Panc1 (cell line): ENCODE measurements around the gene ANO9. TPM values are rescaled to one million over a fixed set of nuclear protein-coding genes. Genes with fewer than 3 reads are reported as not detected.
"Not testable (repeated sequence)": the region's sequence is repeated elsewhere in the genome, so short reads cannot be mapped to it uniquely, and the experiment has no call there.

ENCODE experiments used
- ATAC-seq: fragments of 200-7000 bp; cut with Tn5 transposase; 2 replicates; pipeline ENCODE4 v1.9.1; 2020; ENCODE audit warnings: mild to moderate bottlenecking, moderate library complexity
- BruUV-seq: library from RNA; stranded (reverse); fragments of 400-500 nt; replicated peaks from 2 replicates; lab custom pipeline; 2021; lab: Mats Ljungman, UMichigan
- CTCF ChIA-PET: fragments of 300-600 bp; sonication (Branson Sonifier 250); formaldehyde crosslinking; loops from one replicate; lab custom pipeline; 2022; ENCODE audit warnings: antibody characterized with exemption; lab: Charles Lee
- POLR2A ChIA-PET: fragments of 300-600 bp; sonication (Branson Sonifier 250); formaldehyde crosslinking; loops from one replicate; lab custom pipeline; 2022; ENCODE audit warnings: antibody characterized with exemption; lab: Charles Lee
- DNase-seq: peaks from one replicate; pipeline ENCODE4 v3.0.0-alpha.2; 2010; ENCODE audit warnings: low read depth, low spot score
- H3K27ac ChIP-seq: 2 replicates; pipeline ENCODE4 v1.5.1; 2011; ENCODE audit warnings: mild to moderate bottlenecking, low read length, inconsistent platforms
- H3K27me3 ChIP-seq: fragments of 200-500 bp; sonication (Bioruptor generic); 2 replicates; pipeline ENCODE4 v1.6.0; 2014; ENCODE audit warnings: low read length, inconsistent platforms; ENCODE audit not compliant: control insufficient read depth, insufficient read depth
- H3K36me3 ChIP-seq: fragments of 200-500 bp; sonication (Bioruptor generic); 2 replicates; pipeline ENCODE4 v1.5.1; 2014; ENCODE audit warnings: inconsistent platforms, mild to moderate bottlenecking, low read length, moderate library complexity; ENCODE audit not compliant: control insufficient read depth, insufficient read depth
- H3K4me1 ChIP-seq: 2 replicates; pipeline ENCODE4 v1.5.1; 2011; ENCODE audit warnings: inconsistent platforms, mild to moderate bottlenecking, low read length, moderate library complexity; ENCODE audit not compliant: control insufficient read depth, insufficient read depth
- H3K4me3 ChIP-seq, 2 experiments: 2 replicates each; pipeline ENCODE4 v1.5.1; 2011 to 2012; ENCODE audit warnings: low read depth in 2 of 2, low read length in 2 of 2, mild to moderate bottlenecking in 2 of 2, inconsistent platforms in 1 of 2, moderate library complexity in 1 of 2
- H3K9me3 ChIP-seq: fragments of 200-500 bp; sonication (Bioruptor generic); 2 replicates; pipeline ENCODE4 v1.5.1; 2014; ENCODE audit warnings: low read depth, mild to moderate bottlenecking, inconsistent platforms, low read length, moderate library complexity; ENCODE audit not compliant: control insufficient read depth, insufficient read depth
- CTCF ChIP-seq: fragments of 450-650 bp; IDR thresholded peaks from 2 replicates; pipeline ENCODE4 v1.5.1; 2017; ENCODE audit warnings: mild to moderate bottlenecking
- POLR2AphosphoS5 ChIP-seq: IDR thresholded peaks from 2 replicates; pipeline ENCODE4 v1.6.1; 2012; ENCODE audit warnings: mild to moderate bottlenecking, low read depth, low read length, moderate library complexity
- REST ChIP-seq, 2 experiments: IDR thresholded peaks; 2 replicates each; pipeline ENCODE4 v1.6.1; 2011 to 2012; ENCODE audit warnings: low read depth in 2 of 2, control low read depth in 1 of 2, low read length in 1 of 2, mild to moderate bottlenecking in 1 of 2, moderate library complexity in 1 of 2; ENCODE audit not compliant: insufficient read depth in 1 of 2
- SIN3A ChIP-seq: IDR thresholded peaks from 2 replicates; pipeline ENCODE4 v1.6.1; 2012; ENCODE audit warnings: low read depth, mild to moderate bottlenecking, low read length, moderate library complexity, borderline replicate concordance; ENCODE audit not compliant: insufficient read depth
- TCF7L2 ChIP-seq: IDR thresholded peaks from 2 replicates; pipeline ENCODE4 v1.6.1; 2011; ENCODE audit warnings: mild to moderate bottlenecking, low read depth, low read length, inconsistent platforms
- in situ Hi-C: cut with HindIII; loops from 2 replicates; pipeline ENCODE4 v1.10.0; 2016; ENCODE audit warnings: low sequenced_read_pairs, low pct_unique_long_range_greater_than_20kb
- intact Hi-C: fragments of 100-400 bp; cut with micrococcal nuclease; formaldehyde crosslinking; loops from one replicate; pipeline ENCODE4 v1.10.0; 2022; ENCODE audit not compliant: unreplicated experiment
- total RNA-seq: library from RNA; stranded (reverse); gene quantifications from one replicate; pipeline ENCODE4 v1.2.1, GENCODE V29; 2021; ENCODE audit not compliant: unreplicated experiment

Gene ANO9
- total RNA-seq, 1 experiment from 2014 or later, result 61.4 TPM

GRCh38 chr11:437228-437870, 4.5 kb downstream of the ANO9 start (continued):
- TF ChIP-seq POLR2AphosphoS5, result no peak

GRCh38 chr11:434999-435740, 6.6 kb downstream of the ANO9 start:
- intact Hi-C loops, BruUV-seq: not testable (repeated sequence)
- peak; percentile 49 for ATAC-seq

GRCh38 chr11:434496-434895, 7.3 kb downstream of the ANO9 start:
- intact Hi-C loops, result no loop called here
- H3K27me3 ChIP-seq, result no peaks in the 10 kb centered on the region
- TF ChIP-seq TCF7L2 (no peak), SIN3A (no peak), CTCF (no peak), REST (IDR thresholded peaks at IDR 0.05; ENCODE audit: insufficient read depth in 1 of 2, low read depth in 2 of 2, low read length in 1 of 2) (no peak), POLR2AphosphoS5 (no peak)

More at GRCh38 chr11:434999-435740, 6.6 kb downstream of the ANO9 start:
- H3K27ac ChIP-seq, H3K4me1 ChIP-seq, H3K4me3 ChIP-seq, H3K36me3 ChIP-seq, in situ Hi-C loops, H3K27me3 ChIP-seq, H3K9me3 ChIP-seq, POLR2A ChIA-PET, CTCF ChIA-PET, DNase-seq: not testable (repeated sequence)

More at GRCh38 chr11:434496-434895, 7.3 kb downstream of the ANO9 start:
- no peak for ATAC-seq
- Histone ChIP-seq H3K9me3 (no peaks in the 10 kb centered on the region), H3K27ac (no peak overlapping the region), H3K4me3 (no peak overlapping the region), H3K4me1 (peaks cover 11% of the 10 kb centered on the region), H3K36me3 (no peaks in the 10 kb centered on the region)
- in situ Hi-C loops, result no loop called here
- ChIA-PET POLR2A (no interaction called here), CTCF (no interaction called here)
- DNase-seq, result no peak
- no TSS peak for BruUV-seq
